HFFc6 (cell line): ENCODE data around the gene TPMT. TPM values are rescaled to one million over a fixed set of nuclear protein-coding genes. Genes with fewer than 3 reads are reported as not detected.

ENCODE experiments used
- DNase-seq: peaks from one replicate; pipeline ENCODE4 v3.0.0-alpha.2; 2018
- H3K27ac Mint-ChIP-seq: 2 replicates; pipeline ENCODE4 v1.8.0; 2020; ENCODE audit warnings: mild to moderate bottlenecking, mixed read lengths
- H3K27me3 Mint-ChIP-seq: 2 replicates; pipeline ENCODE4 v1.8.0; 2021; ENCODE audit warnings: mild to moderate bottlenecking, moderate library complexity, mixed read lengths; ENCODE audit not compliant: insufficient read depth
- H3K36me3 Mint-ChIP-seq: 2 replicates; pipeline ENCODE4 v1.8.0; 2021; ENCODE audit warnings: low read depth, mixed read lengths
- H3K4me1 Mint-ChIP-seq: 2 replicates; pipeline ENCODE4 v1.8.0; 2020; ENCODE audit warnings: low read depth, mixed read lengths
- H3K4me3 Mint-ChIP-seq: 2 replicates; pipeline ENCODE4 v1.8.0; 2020; ENCODE audit warnings: mild to moderate bottlenecking, moderate library complexity, mixed read lengths
- H3K9me3 Mint-ChIP-seq: 2 replicates; pipeline ENCODE4 v1.8.0; 2020; ENCODE audit warnings: mild to moderate bottlenecking, mixed read lengths
- CTCF ChIP-seq: fragments of 200-600 bp; sonication (generic); IDR thresholded peaks from 2 replicates; pipeline ENCODE4 v1.5.0; 2021; ENCODE audit warnings: antibody characterized with exemption, mild to moderate bottlenecking
- total RNA-seq, 6 experiments: library from RNA; stranded (reverse); fragmentation: NEBNext Ultra II Directional; extraction: Animal tissue kit (Norgen Biotek cat#: 25700); gene quantifications; 2 replicates in 1 of 6; 3 replicates in 5 of 6; pipeline ENCODE4 v1.2.3, GENCODE V29; 2021

Gene TPMT
- total RNA-seq, 6 experiments from 2014 or later, result 15.5 to 23.1 (median 21.2) TPM

DNA sequence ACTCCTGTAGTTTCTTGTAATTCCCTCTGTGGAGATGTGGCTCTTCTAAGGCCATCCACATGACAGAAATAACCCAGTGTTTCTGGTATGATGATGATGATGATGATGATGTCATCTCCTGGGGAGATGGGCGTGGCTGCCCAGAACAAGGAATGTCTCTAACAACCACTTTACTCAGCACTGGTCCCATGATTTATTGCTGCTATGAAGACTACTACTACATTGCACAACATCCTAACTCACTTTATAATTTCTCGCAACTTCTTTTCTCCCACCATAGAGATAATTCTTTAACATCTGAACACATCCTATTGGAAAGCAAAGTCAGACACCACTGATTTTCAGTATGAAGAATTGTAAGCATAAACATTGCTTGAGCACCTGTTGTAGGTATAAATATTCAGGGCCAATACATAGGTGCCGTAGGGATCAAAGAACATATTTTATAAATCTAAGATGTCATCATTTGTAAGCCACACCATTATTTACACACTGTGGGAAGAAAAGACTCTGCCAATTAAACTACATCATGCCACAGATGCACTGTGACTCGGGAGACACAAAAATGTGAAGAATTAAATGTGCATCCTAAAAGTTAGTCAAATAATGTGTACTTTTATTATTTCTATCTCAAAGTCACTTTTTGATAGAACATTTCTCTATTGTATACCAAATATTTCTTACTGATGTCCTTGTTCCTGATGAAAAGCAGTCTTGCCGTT is 6.4 kb downstream of the TPMT start:
- peak; percentile 93 for DNase-seq
- Mint-ChIP-seq H3K27me3 (no peaks in the 10 kb centered on the region; the same call in 1 of the 2 replicates), H3K27ac (peak overlapping the region; percentile 97), H3K9me3 (no peaks in the 10 kb centered on the region), H3K4me3 (peak overlapping the region; percentile 23), H3K36me3 (peaks cover 25% of the 10 kb centered on the region), H3K4me1 (peaks cover 39% of the 10 kb centered on the region)
- no peak for TF ChIP-seq CTCF

DNA sequence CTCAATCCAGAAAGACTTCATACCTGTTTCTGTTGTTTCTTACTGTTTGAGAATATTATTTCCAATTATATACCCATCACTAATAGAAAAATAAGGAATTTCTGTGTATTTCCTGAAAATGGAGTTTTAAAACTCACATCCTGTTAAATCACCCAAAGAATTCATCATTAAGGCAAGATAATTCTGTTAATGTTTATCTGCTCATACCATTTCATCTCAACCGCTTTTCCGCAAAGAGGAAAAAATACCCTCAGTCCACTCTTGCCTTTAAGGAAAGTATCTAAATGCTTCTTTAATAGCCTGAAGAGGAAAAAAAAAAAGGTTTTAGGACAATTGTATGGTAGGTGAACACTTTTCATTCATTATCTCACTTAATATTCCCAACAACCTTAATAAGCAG is 7.3 kb downstream of the TPMT start:
- TF ChIP-seq CTCF, result no peak
- Mint-ChIP-seq H3K4me3 (peak overlapping the region; percentile 73), H3K9me3 (no peaks in the 10 kb centered on the region), H3K36me3 (peaks cover 28% of the 10 kb centered on the region), H3K27me3 (no peaks in the 10 kb centered on the region; the same call in 1 of the 2 replicates), H3K4me1 (peaks cover 36% of the 10 kb centered on the region), H3K27ac (peak overlapping the region; percentile 97)
- no peak for DNase-seq

DNA sequence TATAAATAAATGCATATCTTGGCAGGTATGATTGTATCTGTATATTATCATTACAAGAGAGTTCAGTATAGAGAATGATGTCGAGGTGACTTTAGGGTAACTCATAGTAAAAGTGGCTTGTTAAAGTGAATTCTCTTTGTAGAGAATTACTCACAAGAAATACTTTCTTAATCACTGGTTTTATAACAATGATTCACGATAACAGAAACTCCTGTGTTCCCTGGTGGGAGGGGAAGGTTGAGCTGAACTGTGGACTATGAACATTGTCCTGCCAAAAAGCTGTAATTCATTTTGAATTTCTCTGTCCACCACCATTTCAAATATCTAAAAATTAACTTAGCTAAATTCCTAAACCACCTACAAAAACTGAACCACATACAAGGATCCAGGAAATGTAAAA is 7.7 kb downstream of the TPMT start:
- DNase-seq, result peak; percentile 65
- Mint-ChIP-seq H3K4me1 (peaks cover 36% of the 10 kb centered on the region), H3K27me3 (no peaks in the 10 kb centered on the region; the same call in 1 of the 2 replicates), H3K27ac (peak overlapping the region; percentile 97), H3K36me3 (peaks cover 29% of the 10 kb centered on the region), H3K4me3 (peak overlapping the region; percentile 73), H3K9me3 (no peaks in the 10 kb centered on the region)
- no peak for TF ChIP-seq CTCF

DNA sequence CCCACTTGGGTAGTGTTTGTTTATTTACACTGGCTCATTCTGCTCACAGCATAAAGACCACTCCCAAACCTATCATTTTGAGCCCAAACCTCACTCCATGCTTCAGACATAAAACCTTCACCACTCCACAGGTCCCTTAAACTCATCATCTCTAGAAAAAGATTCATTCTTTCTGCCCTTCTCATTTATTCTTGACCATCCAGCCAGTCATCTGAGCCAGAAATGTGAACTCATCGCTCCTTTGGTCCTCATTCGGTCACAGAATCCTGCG is 12.4 kb downstream of the TPMT start:
- no peak for DNase-seq
- no peak overlapping the region for H3K4me3 Mint-ChIP-seq
- H3K4me1 Mint-ChIP-seq, result peaks cover 19% of the 10 kb centered on the region
- no peaks in the 10 kb centered on the region for H3K9me3 Mint-ChIP-seq
- H3K27ac Mint-ChIP-seq, result no peak overlapping the region
- peaks cover 38% of the 10 kb centered on the region for H3K36me3 Mint-ChIP-seq
- no peaks in the 10 kb centered on the region; the same call in 1 of the 2 replicates for H3K27me3 Mint-ChIP-seq
- no peak for TF ChIP-seq CTCF

DNA sequence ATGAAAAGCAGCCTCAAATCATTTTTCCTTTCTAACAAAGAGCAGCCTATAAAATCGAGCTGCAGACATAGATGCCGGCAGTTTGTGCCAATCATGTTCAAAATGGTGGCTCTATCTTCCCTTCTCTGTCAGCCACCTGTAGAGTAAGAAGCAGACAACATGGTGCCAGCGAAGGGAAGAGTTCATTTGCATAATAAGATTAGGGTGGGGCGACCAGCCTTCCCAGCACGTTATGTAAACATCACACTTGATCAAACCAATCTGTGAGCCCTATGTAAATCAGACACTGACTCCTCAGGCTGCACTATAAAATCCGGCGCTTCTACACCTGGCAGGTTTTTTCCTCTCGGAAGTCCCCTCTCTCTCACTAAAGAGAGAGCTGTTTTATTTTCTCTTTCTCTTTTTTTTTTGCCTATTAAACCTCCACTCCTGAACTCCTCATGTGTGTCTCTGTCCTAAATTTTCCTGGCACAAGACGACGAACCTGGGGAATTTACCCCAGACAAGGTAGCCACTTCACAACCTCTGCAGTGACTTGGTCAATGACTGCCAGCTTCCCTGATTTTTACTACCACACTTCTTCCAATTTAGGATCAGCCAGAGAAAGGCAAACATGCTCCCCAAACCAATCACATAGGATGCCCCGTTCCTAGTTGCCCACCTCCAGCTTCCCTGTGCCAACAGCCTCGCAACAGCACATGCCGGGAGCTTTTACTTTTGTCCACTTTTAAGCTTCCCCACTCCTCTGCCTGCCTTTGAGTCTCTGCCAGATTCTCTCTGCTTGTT is 12.9 kb downstream of the TPMT start:
- Mint-ChIP-seq H3K27ac (no peak overlapping the region), H3K4me3 (no peak overlapping the region), H3K9me3 (no peaks in the 10 kb centered on the region), H3K36me3 (peaks cover 32% of the 10 kb centered on the region), H3K4me1 (peaks cover 14% of the 10 kb centered on the region), H3K27me3 (no peaks in the 10 kb centered on the region; the same call in 1 of the 2 replicates)
- DNase-seq, result no peak
- TF ChIP-seq CTCF, result no peak
